Neural cell (in vitro differentiated cells): ENCODE measurements around the gene SFT2D1.

Experiments
- EP300 ChIP-seq: fragments of 450-650 bp; conservative IDR thresholded peaks from 2 replicates; pipeline ENCODE4 v1.6.1; 2014; ENCODE audit warnings: antibody characterized with exemption, mild to moderate bottlenecking, moderate library complexity; ENCODE audit not compliant: poor library complexity, severe bottlenecking
- EZH2 ChIP-seq: fragments of 200-600, 300-800 bp; shearing (Covaris generic), sonication (generic); IDR thresholded peaks from 2 replicates; pipeline ENCODE4 v1.6.1; 2014; ENCODE audit warnings: antibody characterized with exemption, low read length, borderline replicate concordance, mild to moderate bottlenecking; ENCODE audit not compliant: insufficient read depth, poor library complexity, severe bottlenecking
- MXI1 ChIP-seq: fragments of 450-650 bp; conservative IDR thresholded peaks from 2 replicates; pipeline ENCODE4 v1.6.1; 2014; ENCODE audit warnings: antibody characterized with exemption, mild to moderate bottlenecking; ENCODE audit not compliant: poor library complexity, severe bottlenecking
- POLR2AphosphoS5 ChIP-seq: IDR thresholded peaks from 2 replicates; pipeline ENCODE4 v1.6.1; 2012
- RAD21 ChIP-seq: fragments of 450-650 bp; conservative IDR thresholded peaks from 2 replicates; pipeline ENCODE4 v1.6.1; 2014; ENCODE audit warnings: antibody characterized with exemption, mild to moderate bottlenecking, moderate library complexity
- SMC3 ChIP-seq: fragments of 450-650 bp; conservative IDR thresholded peaks from 2 replicates; pipeline ENCODE4 v1.6.1; 2014; ENCODE audit warnings: antibody characterized with exemption, mild to moderate bottlenecking, moderate library complexity; ENCODE audit not compliant: poor library complexity
- TAF1 ChIP-seq: IDR thresholded peaks from 2 replicates; pipeline ENCODE4 v1.6.1; 2012; ENCODE audit warnings: low read depth
- TF ChIP-seq, protein P1 (sequence below): fragments of 450-650 bp; IDR thresholded peaks from 2 replicates; pipeline ENCODE4 v1.5.1; 2014; ENCODE audit warnings: antibody characterized with exemption, mild to moderate bottlenecking, moderate library complexity; ENCODE audit not compliant: poor library complexity, severe bottlenecking
- TF ChIP-seq, protein P2 (sequence below): IDR thresholded peaks from 2 replicates; pipeline ENCODE4 v1.6.1; 2012; ENCODE audit warnings: borderline replicate concordance

DNA sequence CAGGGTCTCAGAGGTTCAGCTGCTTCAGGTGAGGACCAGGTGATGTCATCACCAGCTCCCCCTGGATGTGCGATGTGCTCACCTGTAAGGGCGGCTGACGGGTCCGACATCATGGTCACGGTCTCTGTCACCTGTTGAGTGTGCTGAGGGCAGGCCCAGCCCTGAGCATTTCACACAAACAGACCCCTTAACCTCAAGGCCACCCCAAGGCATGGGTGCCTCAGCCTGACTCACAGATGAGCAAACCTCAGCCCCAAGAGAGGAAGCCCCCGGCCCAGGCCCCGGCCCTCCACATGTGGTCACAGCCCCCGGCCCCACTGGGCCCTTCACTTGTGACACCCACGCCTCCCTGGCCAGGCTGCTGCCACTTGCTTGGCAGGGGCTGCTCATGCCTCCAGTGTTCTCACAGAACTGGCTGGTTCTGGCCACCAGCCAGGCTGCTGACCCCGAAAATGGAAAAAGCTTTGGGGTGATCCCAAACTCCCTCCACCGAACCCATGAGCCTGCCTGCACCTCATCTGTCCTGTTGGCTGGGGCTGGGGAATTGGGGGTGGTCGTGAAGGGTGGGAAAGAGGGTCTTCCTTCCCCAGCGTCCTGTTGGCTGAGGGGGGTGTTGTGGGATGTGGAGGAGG lies 67.5 kb downstream of the SFT2D1 start:
- TF ChIP-seq, protein P1, sequence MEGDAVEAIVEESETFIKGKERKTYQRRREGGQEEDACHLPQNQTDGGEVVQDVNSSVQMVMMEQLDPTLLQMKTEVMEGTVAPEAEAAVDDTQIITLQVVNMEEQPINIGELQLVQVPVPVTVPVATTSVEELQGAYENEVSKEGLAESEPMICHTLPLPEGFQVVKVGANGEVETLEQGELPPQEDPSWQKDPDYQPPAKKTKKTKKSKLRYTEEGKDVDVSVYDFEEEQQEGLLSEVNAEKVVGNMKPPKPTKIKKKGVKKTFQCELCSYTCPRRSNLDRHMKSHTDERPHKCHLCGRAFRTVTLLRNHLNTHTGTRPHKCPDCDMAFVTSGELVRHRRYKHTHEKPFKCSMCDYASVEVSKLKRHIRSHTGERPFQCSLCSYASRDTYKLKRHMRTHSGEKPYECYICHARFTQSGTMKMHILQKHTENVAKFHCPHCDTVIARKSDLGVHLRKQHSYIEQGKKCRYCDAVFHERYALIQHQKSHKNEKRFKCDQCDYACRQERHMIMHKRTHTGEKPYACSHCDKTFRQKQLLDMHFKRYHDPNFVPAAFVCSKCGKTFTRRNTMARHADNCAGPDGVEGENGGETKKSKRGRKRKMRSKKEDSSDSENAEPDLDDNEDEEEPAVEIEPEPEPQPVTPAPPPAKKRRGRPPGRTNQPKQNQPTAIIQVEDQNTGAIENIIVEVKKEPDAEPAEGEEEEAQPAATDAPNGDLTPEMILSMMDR, result no peak
- no peak for TF ChIP-seq EP300
- no peak for TF ChIP-seq RAD21
- TF ChIP-seq EZH2, result no peak
- TF ChIP-seq, protein P2, sequence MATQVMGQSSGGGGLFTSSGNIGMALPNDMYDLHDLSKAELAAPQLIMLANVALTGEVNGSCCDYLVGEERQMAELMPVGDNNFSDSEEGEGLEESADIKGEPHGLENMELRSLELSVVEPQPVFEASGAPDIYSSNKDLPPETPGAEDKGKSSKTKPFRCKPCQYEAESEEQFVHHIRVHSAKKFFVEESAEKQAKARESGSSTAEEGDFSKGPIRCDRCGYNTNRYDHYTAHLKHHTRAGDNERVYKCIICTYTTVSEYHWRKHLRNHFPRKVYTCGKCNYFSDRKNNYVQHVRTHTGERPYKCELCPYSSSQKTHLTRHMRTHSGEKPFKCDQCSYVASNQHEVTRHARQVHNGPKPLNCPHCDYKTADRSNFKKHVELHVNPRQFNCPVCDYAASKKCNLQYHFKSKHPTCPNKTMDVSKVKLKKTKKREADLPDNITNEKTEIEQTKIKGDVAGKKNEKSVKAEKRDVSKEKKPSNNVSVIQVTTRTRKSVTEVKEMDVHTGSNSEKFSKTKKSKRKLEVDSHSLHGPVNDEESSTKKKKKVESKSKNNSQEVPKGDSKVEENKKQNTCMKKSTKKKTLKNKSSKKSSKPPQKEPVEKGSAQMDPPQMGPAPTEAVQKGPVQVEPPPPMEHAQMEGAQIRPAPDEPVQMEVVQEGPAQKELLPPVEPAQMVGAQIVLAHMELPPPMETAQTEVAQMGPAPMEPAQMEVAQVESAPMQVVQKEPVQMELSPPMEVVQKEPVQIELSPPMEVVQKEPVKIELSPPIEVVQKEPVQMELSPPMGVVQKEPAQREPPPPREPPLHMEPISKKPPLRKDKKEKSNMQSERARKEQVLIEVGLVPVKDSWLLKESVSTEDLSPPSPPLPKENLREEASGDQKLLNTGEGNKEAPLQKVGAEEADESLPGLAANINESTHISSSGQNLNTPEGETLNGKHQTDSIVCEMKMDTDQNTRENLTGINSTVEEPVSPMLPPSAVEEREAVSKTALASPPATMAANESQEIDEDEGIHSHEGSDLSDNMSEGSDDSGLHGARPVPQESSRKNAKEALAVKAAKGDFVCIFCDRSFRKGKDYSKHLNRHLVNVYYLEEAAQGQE, result no peak
- TF ChIP-seq POLR2AphosphoS5, result no peak
- TF ChIP-seq MXI1, result no peak
- no peak for TF ChIP-seq SMC3
- no peak for TF ChIP-seq TAF1
